Motor neuron (in vitro differentiated cells): ENCODE results near the gene ALG13. TPM values are rescaled to one million over a fixed set of nuclear protein-coding genes. Genes with fewer than 3 reads are reported as not detected.
A peak's percentile ranks its signal among the peaks of the same experiment; 100 is the strongest.
"Not testable (repeated sequence)": the region's sequence is repeated elsewhere in the genome, so short reads cannot be mapped to it uniquely, and the experiment has no call there.

Experiments
- ATAC-seq, 8 experiments: fragments of 200-7000 bp; cut with Tn5 transposase; replicated peaks in 6 of 8; 2 replicates each; pipeline ENCODE4 v1.8.0; 2021; ENCODE audit warnings: mild to moderate bottlenecking in 8 of 8, moderate library complexity in 8 of 8
- H3K27ac ChIP-seq, 2 donors: fragments of 250-450 bp; sonication (Bioruptor Pico); 2 replicates each; pipeline ENCODE4 v1.9.0; 2021; ENCODE audit warnings: antibody characterized with exemption in 2 of 2, mild to moderate bottlenecking in 2 of 2, moderate library complexity in 1 of 2
- H3K4me1 ChIP-seq, 2 donors: fragments of 250-450 bp; sonication (Bioruptor Pico); replicated peaks in 1 of 2; 2 replicates each; pipeline ENCODE4 v1.6.1; 2021; ENCODE audit warnings: antibody characterized with exemption in 2 of 2, mild to moderate bottlenecking in 2 of 2, moderate library complexity in 1 of 2
- H3K4me3 ChIP-seq, 5 donors: fragments of 250-450 bp; sonication (Bioruptor Pico); 2 replicates each; pipeline ENCODE4 v1.9.0; 2021; ENCODE audit warnings: antibody characterized with exemption in 5 of 5, mild to moderate bottlenecking in 5 of 5, moderate library complexity in 4 of 5
- WGBS, 10 experiments: fragments of 450-650 bp; shearing (Covaris generic); methylation state at CpG; one replicate each; pipeline ENCODE4 v1.0.0; 2022; 5-methylcytosine and 5-hydroxymethylcytosine counted together
- in situ Hi-C, 9 experiments: fragments of 400-800 bp; cut with MboI; loops; one replicate each; pipeline ENCODE4 v1.15.0; 2021; ENCODE audit warnings: low sequenced_read_pairs in 9 of 9, low pct_unique_long_range_greater_than_20kb in 2 of 9; ENCODE audit not compliant: unreplicated experiment in 9 of 9
- total RNA-seq, 8 experiments: library from RNA; unstranded; fragments of 300-600 nt; gene quantifications; 2 replicates each; pipeline versions ENCODE4 v1.2.3 to v1.2.4, GENCODE V29; 2022

Gene ALG13
- 10 to 100 TPM; 23.9 to 60.3 (median 37.2) TPM for total RNA-seq

DNA sequence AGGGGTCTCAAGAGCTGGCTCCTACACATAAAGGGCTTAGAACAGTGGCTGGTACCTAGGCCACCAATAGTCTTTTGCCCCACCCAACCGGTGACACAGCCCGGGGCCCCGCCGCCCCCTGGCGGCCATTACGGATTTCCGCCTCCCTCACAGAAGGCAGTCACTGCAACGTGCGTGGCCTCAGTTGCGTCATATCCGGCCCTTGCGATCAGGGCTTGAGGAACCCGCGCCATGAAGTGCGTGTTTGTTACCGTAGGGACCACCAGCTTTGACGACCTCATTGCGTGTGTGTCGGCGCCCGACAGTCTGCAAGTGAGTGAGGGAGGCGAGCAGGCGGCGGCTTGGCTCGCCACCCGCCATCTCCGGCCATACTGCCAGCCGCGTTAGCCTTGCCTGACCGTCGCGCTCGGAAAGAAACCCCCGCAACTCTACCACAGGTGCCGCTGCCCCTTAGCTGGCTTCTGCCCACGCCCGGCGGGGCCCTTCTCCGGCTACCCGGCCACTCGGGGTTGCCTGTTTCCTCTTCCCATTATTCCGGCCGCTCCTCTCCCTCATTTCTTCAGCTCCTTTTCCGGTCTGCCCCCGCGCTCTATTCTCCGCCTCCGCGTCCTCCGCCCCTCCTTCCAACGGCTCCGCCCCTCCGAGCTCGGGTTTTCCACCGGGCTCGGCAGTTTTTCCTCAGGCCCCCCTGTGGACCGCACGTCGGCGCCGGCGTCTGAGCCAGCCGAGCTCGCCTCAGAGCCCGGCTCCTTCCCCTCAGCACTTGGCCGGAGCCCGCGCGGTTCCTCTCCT lies at the start of gene ALG13:
Gene ALG13 (plus strand): TSS at position 183 of the 792 bp plus-strand sequence. CDS start 49 bp downstream, at position 232.
- ATAC-seq = peak; percentile 88 to 97 (median 96)
- in situ Hi-C loops = no loop called here
- peak within 1 kb of the TSS; percentile 69 to 96 (median 74) for H3K4me3 ChIP-seq
- peak within 1 kb of the TSS; percentile 99 for H3K27ac ChIP-seq
- H3K4me1 ChIP-seq = peaks cover 7 to 11% of the 10 kb centered on the region in 2 donors
- WGBS, 10 experiments = 59% methylated on average over 25 of the region's 69 CpGs; no CpG with 5 or more reads in 9 of the 10 experiments

DNA sequence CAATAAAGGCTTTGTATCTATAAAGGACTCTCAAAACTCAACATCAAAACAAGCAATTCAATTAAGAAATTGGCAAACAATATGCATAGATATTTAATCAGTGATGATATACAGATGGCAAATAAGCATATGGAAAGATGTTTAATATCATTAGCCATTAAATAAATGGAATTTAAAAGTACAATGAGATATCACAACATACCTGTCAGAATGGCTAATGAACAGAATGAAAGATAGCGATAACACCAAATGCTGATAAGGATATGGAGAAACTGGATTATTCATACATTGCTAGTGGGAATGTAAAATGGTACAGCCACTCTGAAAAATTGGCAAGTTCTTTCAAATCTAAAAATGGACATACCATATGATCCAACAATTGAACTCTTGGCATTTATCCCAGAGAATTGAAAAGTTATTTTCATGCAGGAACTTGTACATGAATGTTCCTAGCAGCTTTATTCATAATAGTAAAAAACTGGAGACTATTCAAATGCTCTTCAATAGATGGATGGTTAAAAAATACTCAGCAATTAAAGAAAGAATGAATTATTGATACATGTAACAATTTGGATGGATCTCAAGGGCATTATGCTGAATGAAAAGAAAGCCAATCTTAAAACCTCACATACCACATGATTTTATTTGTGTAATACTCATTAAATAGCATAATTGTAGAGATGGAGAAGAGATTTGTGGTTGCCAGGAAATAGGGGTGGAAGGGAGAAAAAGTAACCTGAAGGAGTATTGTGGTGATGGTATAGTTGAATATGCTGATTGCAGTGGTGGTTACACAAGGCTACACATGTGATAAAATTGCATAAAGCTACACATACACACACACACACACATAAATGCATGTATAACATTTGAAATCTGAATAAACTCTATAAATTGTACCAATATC lies 45.9 kb upstream of the ALG13 start:
- ATAC-seq = peak in 3 of 8 experiments; percentile 62 to 64 (median 62)
- in situ Hi-C loops = no loop called here
- Histone ChIP-seq H3K27ac (no peak overlapping the region), H3K4me3 (no peak overlapping the region), H3K4me1 (no peaks in the 10 kb centered on the region)
- 40 to 100% (median 83%) methylated on average over 1 of the region's 1 CpG; no CpG with 5 or more reads in 6 of the 10 experiments for WGBS, 10 experiments

DNA sequence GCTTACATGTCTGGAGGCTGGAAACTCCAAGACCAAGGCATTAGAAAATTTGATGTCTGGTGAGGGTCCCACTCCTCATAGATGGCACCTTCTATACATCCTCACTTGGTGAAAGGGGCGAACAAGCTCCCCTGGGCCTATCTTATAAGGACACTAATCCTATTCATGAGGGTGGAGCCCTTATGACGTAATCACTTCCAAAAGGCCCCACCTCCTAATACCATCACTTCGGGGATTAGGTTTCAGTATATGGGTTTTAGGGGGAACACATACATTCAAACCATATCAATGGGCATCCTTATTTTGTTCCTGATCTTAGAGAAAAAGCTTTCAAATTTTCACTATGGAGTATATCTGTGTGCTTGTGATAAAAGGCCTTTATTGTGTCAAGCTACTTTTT lies 39.0 kb upstream of the ALG13 start:
- Histone ChIP-seq H3K4me3 (no peak overlapping the region), H3K27ac (no peak overlapping the region), H3K4me1 (peaks cover 0 to 2% of the 10 kb centered on the region in 2 donors)
- ATAC-seq = no peak
- in situ Hi-C loops = no loop called here
- WGBS, 10 experiments = 47 to 80% methylated on average over 1 to 2 of the region's 3 CpGs; no CpG with 5 or more reads in 8 of the 10 experiments

DNA sequence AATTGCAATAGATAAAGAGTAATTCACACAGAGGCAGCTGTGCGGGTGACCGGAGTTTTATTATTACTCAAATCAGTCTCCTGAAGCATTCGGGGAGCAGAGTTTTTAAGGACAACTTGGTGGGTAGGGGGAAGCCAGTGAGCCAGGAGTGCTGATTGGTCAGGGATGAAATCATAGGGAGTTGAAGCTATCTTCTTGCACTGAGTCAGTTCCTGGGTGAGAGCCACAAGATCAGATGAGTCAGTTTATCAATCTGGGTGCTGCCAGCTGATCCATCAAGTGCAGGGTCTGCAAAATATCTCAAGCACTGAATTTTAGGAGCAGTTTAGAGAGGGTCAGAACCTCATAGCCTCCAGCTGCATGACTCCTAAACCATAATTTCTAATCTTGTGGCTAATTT lies 35.8 kb upstream of the ALG13 start:
- in situ Hi-C loops, H3K4me3 ChIP-seq, H3K4me1 ChIP-seq, ATAC-seq, H3K27ac ChIP-seq: not testable (repeated sequence)
- WGBS, 10 experiments = 33 to 71% methylated on average over 3 of the region's 3 CpGs; no CpG with 5 or more reads in 8 of the 10 experiments

DNA sequence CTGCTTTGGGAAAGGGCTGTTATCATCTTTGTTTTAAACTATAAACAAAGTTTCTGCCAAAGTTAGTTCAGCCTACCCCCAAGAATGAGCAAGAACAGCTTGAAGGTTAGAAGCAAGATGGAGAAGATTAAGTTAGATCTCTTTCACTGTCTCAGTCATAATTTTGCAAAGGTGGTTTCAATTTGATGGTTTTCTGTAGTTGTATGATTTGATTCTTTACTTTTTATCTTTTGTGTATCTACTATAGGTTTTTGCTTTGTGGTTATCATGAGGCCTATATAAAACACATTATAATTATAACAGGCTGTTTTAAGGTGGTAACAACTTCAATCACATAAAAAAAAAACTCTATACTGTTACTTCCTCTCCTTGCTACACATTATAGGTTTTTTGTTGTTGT lies 35.4 kb upstream of the ALG13 start:
- in situ Hi-C loops = no loop called here
- no peak overlapping the region for H3K27ac ChIP-seq
- ATAC-seq = no peak
- H3K4me1 ChIP-seq = peaks cover 0 to 7% of the 10 kb centered on the region in 2 donors
- H3K4me3 ChIP-seq = no peak overlapping the region

DNA sequence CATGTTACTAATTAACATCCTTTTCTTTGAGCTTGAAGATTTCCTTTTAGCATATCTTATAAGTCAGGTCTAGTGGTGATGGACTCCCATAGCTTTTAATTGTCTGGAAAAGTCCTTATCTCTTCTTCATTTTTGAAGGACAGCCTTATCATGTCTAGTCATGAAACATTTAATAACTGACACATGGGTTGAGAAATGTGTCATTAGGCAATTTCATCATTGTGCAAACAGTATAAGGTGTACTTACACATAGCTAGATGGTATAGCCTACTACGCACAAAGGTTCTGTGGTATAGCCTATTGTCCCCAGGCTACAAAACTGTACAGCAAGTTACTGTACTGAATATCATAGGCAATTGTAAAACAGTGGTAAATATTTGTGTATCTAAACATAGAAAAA lies 34.5 kb upstream of the ALG13 start:
- in situ Hi-C loops = no loop called here
- no peak for ATAC-seq
- Histone ChIP-seq H3K4me3 (no peak overlapping the region), H3K27ac (no peak overlapping the region), H3K4me1 (peaks cover 3 to 14% of the 10 kb centered on the region in 2 donors)
- WGBS, 10 experiments = 75 to 100% (median 92%) methylated on average over 1 of the region's 1 CpG; no CpG with 5 or more reads in 6 of the 10 experiments

DNA sequence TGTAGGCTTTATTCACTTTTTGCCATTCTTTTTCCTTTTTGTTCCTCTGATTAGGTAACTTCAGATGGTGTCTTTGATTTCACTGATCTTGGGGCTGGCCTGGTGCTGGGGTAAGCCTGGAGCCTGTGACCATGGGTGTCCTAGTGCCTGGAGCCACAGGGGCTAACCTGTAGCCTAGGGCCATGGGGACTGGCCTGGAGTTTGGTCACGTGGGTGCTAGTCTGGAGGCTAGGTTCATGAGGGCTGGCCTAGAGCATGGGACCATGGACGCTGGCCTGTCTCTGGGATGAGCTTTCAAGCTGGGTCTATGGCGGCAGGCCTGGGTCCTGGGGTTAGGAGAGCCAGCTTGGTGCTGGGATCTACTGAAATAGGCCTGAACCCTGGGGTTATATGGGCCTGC lies 32.2 kb upstream of the ALG13 start:
- Histone ChIP-seq H3K27ac (no peak overlapping the region), H3K4me3 (no peak overlapping the region), H3K4me1 (peaks cover 3 to 31% of the 10 kb centered on the region in 2 donors)
- WGBS, 10 experiments = 40% methylated on average over 1 of the region's 3 CpGs; no CpG with 5 or more reads in 9 of the 10 experiments
- in situ Hi-C loops = no loop called here
- ATAC-seq = no peak

DNA sequence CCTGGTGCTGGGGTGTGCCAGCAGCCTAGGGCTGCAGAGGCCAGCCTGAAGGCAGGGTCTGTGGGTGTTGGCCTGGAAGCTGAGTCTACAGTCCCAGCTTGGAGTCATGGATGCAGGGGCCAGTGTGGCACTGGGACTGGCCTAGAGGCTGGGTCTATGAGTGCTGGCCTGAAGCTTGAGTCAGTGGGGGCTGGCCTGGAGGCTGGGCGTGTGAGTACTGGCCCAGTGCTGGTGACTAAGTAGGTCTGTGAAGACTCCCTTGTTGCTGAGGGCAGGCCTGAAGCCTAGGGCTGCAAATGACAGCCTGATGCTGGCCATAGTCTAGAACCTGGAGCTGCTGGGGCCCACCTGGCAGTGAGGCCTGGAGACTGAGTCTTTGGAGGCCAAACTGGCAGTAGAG lies 31.3 kb upstream of the ALG13 start:
- WGBS, 10 experiments = 100% methylated on average over 1 of the region's 1 CpG; no CpG with 5 or more reads in 9 of the 10 experiments
- H3K4me1 ChIP-seq = peaks cover 3 to 31% of the 10 kb centered on the region in 2 donors
- in situ Hi-C loops = no loop called here
- no peak overlapping the region for H3K4me3 ChIP-seq
- H3K27ac ChIP-seq = no peak overlapping the region
- peak in 2 of 8 experiments; percentile 61 to 72 for ATAC-seq

DNA sequence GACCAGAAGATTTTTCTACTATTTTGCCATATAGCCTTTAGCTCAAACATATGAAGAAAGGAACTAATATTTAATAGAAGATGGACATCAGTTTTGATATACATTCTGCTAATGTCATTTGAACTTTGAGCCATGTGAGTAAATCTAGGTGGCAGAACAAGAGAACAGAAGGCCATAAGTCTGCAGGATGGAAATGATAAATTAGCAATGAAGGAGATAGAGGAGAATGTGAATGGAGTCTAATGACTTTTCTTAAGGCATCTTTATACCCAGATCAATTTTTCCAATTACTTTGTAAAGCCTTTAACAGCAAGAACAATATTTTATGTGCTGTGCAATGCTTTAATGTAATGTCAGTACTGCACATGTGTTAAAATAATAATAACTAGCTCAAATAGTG lies 30.1 kb upstream of the ALG13 start:
- Histone ChIP-seq H3K4me3 (no peak overlapping the region), H3K27ac (no peak overlapping the region), H3K4me1 (peaks cover 3 to 28% of the 10 kb centered on the region in 2 donors)
- ATAC-seq = peak in 4 of 8 experiments; percentile 18 to 75 (median 54)
- in situ Hi-C loops = no loop called here

DNA sequence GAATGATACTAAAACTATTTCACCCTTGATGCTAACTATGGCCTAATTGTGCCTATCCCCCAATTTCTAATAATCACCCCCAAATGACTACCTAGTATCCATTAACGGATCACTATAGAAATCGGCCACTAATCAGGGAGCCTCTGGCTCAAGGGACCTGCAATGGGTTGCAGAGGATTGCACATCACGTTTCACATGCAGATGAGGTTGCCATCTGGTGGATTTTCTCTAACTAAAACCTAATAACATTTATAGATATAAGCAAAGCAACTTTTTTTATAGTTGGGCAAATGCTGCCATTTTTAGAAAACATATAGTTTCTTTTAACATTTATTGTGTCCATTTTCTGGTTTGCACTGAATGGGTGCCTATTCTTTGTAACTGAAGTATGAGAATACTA lies 28.3 kb upstream of the ALG13 start:
- peak in 3 of 8 experiments; percentile 36 to 53 (median 41) for ATAC-seq
- H3K4me1 ChIP-seq = peaks cover 3 to 34% of the 10 kb centered on the region in 2 donors
- H3K27ac ChIP-seq = no peak overlapping the region
- WGBS, 10 experiments = 7 to 37% (median 11%) methylated on average over 1 to 3 of the region's 3 CpGs; no CpG with 5 or more reads in 6 of the 10 experiments
- H3K4me3 ChIP-seq = no peak overlapping the region
- in situ Hi-C loops = no loop called here

DNA sequence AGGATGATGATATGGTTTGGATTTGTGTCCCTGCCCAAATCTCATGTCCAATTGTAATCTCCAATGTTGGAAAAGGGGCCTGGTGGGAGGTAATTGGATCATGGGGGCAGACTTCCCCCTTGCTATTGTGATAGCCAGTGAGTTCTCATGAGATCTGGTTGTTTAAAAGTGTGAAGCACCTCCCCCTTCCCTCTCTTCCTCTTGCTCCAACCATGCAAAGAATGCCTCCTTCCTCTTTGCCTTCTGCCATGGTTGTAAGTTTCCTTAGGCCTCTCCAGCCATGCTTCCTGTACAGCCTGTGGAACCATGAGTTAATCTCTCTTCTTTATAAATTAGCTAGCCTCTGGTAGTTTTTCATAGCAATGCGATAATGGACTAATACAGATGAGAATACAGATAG lies 19.7 kb upstream of the ALG13 start:
- ATAC-seq = no peak
- no peak overlapping the region for H3K4me3 ChIP-seq
- in situ Hi-C loops = no loop called here
- peaks cover 0 to 12% of the 10 kb centered on the region in 2 donors for H3K4me1 ChIP-seq
- WGBS, 10 experiments = 50 to 100% (median 83%) methylated on average over 1 of the region's 1 CpG; no CpG with 5 or more reads in 5 of the 10 experiments
- H3K27ac ChIP-seq = no peak overlapping the region

DNA sequence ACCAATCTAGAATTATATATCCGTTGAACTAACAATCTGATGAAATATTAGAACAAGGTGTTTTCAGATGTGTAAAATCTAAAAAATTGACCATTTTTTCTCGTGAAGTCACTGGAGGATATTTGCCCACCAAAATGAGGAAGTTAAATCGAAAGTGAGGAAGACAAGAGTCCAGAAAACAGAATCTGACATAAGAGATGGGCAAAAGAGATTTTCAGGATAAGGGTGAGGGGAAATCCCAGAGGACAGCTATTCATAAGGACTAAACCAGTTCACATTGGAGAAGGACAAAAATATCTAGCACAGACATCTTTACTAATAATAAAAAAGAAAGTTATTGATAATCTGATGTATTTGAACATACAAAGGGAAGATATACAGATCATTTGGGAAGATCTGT lies 18.7 kb upstream of the ALG13 start:
- peaks cover 0 to 10% of the 10 kb centered on the region in 2 donors for H3K4me1 ChIP-seq
- no peak for ATAC-seq
- no peak overlapping the region for H3K4me3 ChIP-seq
- WGBS, 10 experiments = 0 to 100% (median 60%) methylated on average over 1 to 3 of the region's 3 CpGs; no CpG with 5 or more reads in 1 of the 10 experiments
- in situ Hi-C loops = no loop called here
- H3K27ac ChIP-seq = no peak overlapping the region

DNA sequence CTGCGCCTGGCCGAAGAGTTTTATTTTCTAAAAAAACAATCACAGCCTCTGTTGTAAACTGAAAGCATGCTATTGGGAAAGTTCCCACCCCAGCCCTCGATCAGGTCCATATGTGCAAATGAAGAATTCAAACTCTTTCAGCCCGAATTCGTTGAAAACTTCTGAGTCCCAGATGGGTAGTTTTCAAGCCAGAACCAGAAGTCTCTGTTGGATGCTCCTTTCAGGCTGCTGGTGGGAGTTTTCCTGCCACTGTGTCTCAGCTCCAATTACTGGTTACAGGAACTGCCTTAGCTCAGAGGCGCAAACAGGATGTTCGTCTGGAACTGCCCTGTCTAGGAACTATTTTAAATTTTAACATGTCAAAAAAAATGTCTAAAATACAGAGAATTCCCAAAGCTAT lies 9.3 kb upstream of the ALG13 start:
- peak in 2 of 8 experiments; percentile 77 to 83 for ATAC-seq
- no peaks in the 10 kb centered on the region for H3K4me1 ChIP-seq
- in situ Hi-C loops = no loop called here
- H3K27ac ChIP-seq = no peak overlapping the region
- WGBS, 10 experiments = 19 to 87% (median 53%) methylated on average over 3 to 7 of the region's 7 CpGs; no CpG with 5 or more reads in 7 of the 10 experiments
- H3K4me3 ChIP-seq = no peak overlapping the region
